Renal cortical epithelial cell (primary cell): Measurements from ENCODE around the gene TTF1. TPM values are rescaled to one million over a fixed set of nuclear protein-coding genes. Genes with fewer than 3 reads are reported as not detected.

Source experiments
- DNase-seq: peaks from one replicate; pipeline ENCODE4 v3.0.0-alpha.2; 2011; ENCODE audit warnings: low read depth
- total RNA-seq: library from RNA; depleted of rRNA; stranded (reverse); fragments of >200 nt; gene quantifications from 2 replicates; pipeline ENCODE4 v1.2.3, GENCODE V29; 2014

The TTF1 gene
- total RNA-seq, 1 donor from 2014 or later = 18.4 TPM

DNA sequence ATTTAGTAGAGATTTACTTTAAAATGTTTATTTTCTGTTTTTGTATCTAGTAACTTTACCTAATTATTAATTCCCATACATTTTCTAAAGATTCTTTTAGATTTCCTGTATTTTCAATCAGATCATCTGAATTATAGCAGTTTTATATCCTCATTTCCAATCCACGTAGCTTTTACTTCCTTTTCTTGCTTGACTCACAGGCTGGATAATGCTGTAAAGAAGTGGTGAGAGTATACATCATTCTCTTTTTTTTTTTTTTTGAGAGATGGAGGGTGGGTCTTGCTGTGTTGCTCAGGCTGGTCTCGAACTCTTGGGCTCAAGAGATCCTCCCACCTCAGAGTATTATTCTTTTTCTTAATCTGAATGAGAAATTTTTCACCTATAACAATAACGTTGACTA, 40.7 kb downstream of the TTF1 start:
- no peak for DNase-seq

DNA sequence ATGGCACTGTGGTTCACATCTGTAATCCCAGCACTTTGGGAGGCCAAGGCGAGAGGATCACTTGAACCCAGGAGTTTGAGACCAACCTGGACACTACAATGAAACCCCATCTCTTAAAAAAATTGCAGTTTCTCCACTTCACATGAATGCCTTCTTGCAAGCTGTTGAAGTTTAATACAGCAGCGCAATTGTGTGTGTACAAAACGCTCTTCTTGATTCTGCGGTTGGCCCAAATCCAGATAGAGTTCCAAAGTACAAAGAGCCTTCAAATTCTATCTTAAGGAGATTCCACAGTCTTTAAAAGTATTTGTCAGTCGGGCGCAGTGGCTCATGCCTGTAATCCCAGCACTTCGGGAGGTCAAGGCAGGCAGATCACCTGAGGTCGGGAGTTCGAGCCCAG, 42.6 kb downstream of the TTF1 start:
- peak; percentile 50 for DNase-seq

DNA sequence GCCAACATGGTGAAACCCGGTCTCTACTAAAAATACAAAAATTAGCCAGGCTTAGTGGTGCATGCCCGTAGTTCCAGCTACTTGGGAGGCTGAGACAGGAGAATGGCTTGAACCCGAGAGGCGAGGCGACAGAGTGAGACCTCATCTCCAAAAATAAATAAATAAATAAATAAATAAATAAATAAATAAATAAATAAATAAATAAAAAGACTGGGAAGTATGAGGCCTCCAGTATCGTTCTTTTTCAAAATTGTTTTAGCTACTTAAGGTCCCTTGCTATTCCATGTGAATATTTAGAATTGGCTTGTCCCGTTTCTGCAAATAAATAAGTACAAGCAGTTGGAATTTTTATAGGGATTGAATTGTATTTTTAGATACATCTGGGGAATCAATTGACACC, 48.9 kb downstream of the TTF1 start:
- DNase-seq = no peak

DNA sequence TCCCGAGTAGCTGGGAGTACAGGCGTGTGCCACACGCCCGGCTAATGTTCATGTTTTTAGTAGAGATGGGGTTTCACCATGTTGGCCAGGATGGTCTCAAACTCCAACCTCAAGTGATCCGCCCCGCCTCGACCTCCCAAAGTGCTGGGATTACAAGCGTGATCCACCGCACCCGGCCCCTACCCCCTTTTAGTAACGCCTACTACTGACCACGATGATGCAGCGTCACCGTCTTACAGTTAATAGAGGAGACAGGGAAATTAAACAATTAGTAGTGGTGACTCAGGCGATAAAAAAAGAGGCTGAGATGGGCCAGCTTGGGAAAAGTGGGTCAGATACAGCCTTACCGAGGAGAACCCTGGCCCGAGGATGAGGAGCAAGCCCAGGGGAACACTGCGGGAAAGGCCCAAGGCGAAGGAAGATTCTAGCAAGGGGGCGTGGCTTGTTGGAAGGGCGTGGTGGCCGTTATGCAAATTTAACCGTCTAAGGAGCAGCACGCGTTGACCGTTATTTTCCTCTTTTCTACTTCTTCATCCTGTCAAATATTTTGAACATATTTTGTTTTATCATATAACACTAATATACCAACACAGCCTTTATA, 50.2 kb downstream of the TTF1 start:
- no peak for DNase-seq

DNA sequence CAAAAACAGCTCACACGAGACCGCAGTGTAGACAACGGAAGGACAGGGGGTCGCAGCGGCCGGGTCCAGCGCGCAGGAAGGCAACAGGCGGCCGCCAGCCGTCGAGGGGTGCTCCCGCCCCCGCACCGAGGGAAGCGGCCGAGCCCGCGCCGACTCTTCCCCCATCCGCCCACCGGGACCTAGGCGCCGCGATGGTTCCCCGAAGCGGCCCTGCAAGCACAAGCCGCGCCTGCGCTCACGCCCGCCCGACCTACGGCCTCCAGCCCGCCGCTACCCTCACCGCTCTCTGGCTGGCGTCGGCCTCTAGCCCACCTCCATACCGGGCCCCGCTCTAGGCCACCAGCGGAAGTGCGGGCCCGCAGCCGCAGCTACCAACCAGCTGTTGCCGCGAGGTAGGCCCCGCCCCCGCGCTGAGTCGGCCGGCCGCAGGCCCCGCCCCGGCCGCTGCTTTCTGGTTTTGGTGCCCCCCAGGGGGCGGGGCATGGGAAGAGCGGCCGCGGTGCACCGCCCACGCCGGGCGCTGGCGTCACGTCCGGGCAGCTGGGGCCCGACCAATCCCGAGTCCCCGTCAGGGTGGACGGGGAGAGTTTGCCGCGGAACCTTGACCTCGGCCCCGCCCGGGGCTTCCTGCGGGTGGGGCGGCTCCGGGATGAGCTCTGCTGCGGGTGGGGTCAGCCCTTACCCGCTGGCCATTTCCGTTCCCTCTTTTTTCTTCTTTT, 51.8 kb downstream of the TTF1 start, which contains the start of gene SETX:
Gene SETX (minus strand): TSS at position 350 of the 719 bp plus-strand sequence. CDS start 5,558 bp downstream, outside the sequence.
- DNase-seq = peak; percentile 83

DNA sequence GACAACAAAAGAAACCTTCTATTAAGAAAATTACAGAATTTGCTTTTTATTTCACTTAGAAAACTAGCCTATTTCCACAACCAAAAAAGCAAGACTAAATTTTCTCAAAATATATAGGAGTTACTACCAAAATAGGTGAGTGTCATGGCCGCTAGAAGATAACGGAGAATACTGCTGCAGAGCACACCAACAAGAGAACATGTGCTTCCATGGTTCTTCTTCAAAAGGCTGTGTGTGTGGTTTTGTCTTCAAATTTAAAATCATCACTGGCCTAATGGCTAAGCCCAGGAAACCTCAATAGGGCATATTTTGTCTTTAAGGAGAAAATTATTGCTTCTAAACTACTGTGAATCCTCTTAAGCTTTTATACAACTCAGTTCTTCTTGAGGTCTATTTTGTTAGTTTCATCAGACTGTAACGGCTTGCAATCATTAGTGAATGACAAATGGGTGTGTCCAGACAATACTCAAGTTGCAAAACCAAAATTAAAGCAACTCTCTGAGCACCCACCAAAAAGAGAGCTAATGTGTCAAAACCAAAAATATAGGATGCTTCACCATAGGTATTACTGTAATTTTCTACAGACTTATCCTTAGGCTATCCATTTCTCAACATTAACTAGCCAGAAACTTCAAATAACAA, 55.1 kb downstream of the TTF1 start:
- peak; percentile 19 for DNase-seq

DNA sequence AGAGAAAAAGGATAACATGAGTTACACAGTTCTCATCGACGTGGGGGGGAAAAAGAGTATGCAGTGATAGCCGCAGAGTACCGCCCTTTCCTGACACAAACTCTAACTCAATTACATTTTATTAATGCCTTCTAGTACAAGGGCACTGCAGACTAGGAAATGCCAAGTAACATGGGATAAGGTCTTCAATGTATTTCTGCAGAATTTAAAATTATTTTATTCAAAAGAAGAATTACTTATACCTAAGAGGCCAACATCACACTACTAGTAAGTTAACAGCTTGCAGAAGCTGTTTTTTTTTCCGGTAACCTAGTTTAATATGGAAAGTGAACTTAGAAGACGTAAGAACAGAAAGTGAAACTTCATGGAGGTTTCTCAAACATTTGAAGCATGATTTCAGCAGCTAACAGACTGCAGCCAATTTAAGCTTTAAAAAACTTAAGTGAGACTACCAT, 55.8 kb downstream of the TTF1 start:
- DNase-seq = peak; percentile 17

DNA sequence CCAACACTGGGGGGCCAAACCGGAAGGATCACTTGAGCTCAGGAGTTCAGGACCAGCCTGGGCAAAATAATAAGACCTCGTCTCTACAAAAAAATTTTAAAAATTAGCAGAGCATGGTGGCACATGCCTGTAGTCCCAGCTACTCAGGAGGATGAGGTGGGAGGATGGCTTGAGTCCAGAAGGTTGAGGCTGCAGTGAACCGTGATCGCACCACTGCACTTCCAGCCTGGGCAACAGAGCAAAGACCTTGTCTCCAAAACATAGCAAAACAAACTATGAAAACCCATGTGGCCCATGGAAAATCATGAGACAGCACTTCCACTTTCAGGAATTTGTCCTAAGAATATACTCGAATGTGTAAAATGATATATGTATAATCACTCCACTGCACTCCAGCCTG, 58.0 kb downstream of the TTF1 start:
- DNase-seq = peak; percentile 78

DNA sequence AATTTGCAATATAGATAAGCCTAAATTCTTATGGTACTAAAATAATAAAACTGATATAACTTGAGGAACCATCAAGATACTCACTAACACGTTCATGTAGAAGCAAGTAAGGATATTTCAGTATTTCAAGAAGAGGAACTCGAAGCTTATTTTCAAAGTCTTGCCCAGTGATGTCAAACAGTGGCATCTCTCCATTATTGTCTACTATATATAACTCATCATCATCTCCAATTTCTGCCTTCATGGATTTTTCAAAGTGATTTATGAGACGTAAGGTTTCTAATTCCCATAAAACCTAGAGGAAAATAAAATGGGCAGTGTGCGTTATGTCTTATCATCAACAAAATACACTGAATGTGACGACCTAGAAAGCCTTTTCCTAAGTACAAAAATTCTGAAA, 60.5 kb downstream of the TTF1 start:
- DNase-seq = no peak

DNA sequence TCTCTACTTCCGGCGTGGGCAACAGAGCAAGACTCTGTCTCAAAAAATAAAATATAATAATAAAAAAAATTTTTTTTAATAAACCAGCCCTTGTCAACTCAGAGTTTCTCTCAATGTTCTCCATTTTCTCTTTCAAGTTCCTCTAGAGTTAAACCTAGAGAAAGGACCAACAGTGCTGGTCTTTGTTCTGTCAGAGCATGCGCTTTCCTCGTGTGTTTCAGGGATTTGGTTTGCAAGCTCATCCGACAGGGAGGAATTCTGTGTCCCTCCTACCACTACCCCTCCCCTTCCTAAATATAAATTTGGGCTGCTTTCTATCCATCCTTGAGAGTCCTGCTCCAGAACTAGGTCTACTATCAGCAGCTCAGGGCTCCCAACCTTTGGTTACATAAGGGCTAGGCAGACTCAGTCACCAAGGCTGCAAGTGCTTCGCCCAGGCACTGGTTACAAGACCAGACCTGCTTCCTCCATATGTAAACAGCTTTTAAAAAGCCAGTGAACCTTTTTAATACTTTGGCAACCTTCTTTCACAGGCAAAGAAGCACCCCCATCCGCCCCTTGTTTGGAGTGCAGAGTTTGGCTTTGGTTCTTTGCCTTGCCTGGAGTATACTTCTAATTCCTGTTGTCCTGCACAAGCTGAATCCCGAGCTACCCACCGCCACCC, 65.3 kb downstream of the TTF1 start:
- no peak for DNase-seq

DNA sequence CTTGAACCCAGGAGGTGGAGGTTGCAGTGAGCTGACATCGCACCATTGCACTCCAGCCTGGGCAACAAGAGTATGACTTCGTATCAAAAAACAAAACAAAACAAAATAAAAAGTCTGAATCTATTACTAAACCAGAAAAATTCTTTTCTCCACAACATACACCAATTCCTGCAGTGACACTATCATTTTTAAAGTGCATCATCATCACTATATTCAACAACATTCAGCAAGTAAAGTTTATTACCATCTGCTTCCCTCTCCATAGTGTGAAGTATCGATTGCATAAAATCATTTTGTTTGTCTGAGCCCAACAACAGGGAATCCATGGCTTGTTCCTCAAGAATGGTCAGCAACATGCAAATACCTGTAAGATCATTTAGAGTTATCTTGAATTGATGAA, 72.3 kb downstream of the TTF1 start:
- no peak for DNase-seq

DNA sequence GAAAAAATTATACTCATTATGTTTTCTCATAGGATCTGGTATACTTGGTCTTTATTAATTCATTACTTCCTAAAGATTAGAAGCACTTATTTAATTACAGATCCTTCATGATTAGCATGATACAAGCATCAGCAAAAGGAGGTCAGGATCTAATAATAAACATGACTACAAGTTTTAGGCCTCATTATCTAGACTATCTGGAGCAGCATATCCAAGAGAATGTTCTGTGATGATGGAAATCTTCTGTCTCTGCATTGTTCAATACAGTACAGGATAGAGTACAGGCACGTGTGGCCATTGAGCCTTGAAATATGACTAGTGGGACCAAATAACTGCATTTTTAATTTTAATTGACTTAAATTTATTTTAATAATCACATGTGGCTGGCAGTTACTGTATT, 73.1 kb downstream of the TTF1 start:
- no peak for DNase-seq

DNA sequence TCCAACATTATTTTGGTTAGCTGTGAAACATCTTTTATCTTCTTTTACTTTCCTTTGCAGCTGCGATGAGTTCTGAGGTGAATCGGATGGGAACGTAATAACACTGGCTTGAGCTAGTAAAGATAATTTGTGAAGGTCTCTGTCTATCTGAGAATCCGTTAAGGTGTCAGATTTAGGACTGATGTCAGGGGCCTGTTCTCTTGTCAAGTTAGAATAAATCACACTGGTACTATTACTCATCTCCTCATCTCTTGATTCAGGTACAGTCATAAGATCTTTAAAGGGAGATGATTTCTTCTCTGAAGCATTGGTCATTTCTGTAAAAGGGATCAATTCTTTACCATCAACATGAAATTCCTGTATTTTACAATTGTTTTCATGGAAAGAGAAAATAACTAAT, 78.1 kb downstream of the TTF1 start:
- no peak for DNase-seq

DNA sequence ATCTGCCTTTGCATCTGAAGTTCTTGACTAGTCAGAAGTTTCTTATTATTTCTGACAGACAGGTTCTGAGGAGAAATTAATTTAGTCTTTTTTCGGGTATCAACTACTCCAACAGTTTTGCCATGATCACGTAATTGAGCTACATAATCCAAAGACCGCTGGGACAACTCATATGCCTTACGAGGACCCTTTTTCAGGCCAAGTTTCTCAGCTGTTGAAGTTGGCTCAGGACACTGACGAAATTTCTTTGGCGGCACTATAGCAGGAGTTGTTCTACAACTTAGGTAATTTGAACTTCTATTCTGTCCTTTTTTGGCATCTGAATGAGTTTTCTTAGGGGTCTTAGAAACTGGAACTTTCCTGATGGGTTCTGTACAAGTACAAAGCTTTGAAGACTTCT, 79.1 kb downstream of the TTF1 start:
- DNase-seq = no peak

Other genes with a start within 250 kb of the TTF1 start
- 0.15 and 0.17 TPM in 2 replicates for gene NTNG2, start 244.8 kb downstream of the TTF1 start, total RNA-seq
- 73.5 and 87.4 TPM in 2 replicates for gene SETX, start 51.9 kb downstream of the TTF1 start, total RNA-seq
- gene CFAP77, start 3.4 kb upstream of the TTF1 start, total RNA-seq = 0.10 TPM in 1 of 2 replicates, not detected in the other
- gene BARHL1, start 175.8 kb upstream of the TTF1 start, total RNA-seq = not detected in 2 replicates